HEK293 (cell line): Measurements from ENCODE around the gene RNF111.

Experiments
- CTCF ChIP-seq: fragments of 450-650 bp; formaldehyde crosslinking; IDR thresholded peaks from 2 replicates; pipeline ENCODE4 v1.5.1; 2016; ENCODE audit warnings: missing biosample characterization, missing genetic modification characterization
- MEIS1 ChIP-seq: sonication (generic); formaldehyde crosslinking; IDR thresholded peaks from 2 replicates; pipeline ENCODE4 v1.8.1; 2022; ENCODE audit warnings: missing genetic modification reagents, mild to moderate bottlenecking, borderline replicate concordance
- OSR2 ChIP-seq: fragments of 450-650 bp; formaldehyde crosslinking; IDR thresholded peaks from 2 replicates; pipeline ENCODE4 v1.5.1; 2016; ENCODE audit warnings: missing biosample characterization, missing genetic modification characterization
- SETDB1 ChIP-seq: IDR thresholded peaks from one replicate; pipeline ENCODE4 v1.6.1; 2017; ENCODE audit warnings: mild to moderate bottlenecking, low read length, moderate library complexity, mixed read lengths; ENCODE audit not compliant: insufficient read length
- TCF7L2 ChIP-seq: IDR thresholded peaks from 2 replicates; pipeline ENCODE4 v1.6.1; 2011; ENCODE audit warnings: low read depth, mild to moderate bottlenecking, inconsistent platforms, low read length, moderate library complexity, borderline replicate concordance
- YY2 ChIP-seq: fragments of 450-650 bp; formaldehyde crosslinking; IDR thresholded peaks from 2 replicates; pipeline ENCODE4 v1.5.1; 2016; ENCODE audit warnings: missing biosample characterization, missing genetic modification characterization
- ZBTB48 ChIP-seq: fragments of 450-650 bp; formaldehyde crosslinking; IDR thresholded peaks from 2 replicates; pipeline ENCODE4 v1.5.1; 2016; ENCODE audit warnings: missing biosample characterization, missing genetic modification characterization
- ZEB2 ChIP-seq: fragments of 450-650 bp; formaldehyde crosslinking; IDR thresholded peaks from 2 replicates; pipeline ENCODE4 v1.5.1; 2016; ENCODE audit warnings: missing biosample characterization, missing genetic modification characterization
- ZNF174 ChIP-seq: fragments of 450-650 bp; formaldehyde crosslinking; IDR thresholded peaks from 2 replicates; pipeline ENCODE4 v1.5.0; 2017; ENCODE audit warnings: missing biosample characterization, mild to moderate bottlenecking, missing genetic modification characterization
- ZNF239 ChIP-seq: fragments of 450-650 bp; formaldehyde crosslinking; IDR thresholded peaks from 2 replicates; pipeline ENCODE4 v1.5.1; 2016; ENCODE audit warnings: missing biosample characterization, missing genetic modification characterization
- ZNF274 ChIP-seq, 2 experiments: fragments of 200-500 bp in 1 of 2; fragments of 450-650 bp in 1 of 2; sonication (Bioruptor generic) in 1 of 2; formaldehyde crosslinking in 1 of 2; IDR thresholded peaks; 2 replicates each; pipeline versions ENCODE4 v1.5.1 to v1.6.1; 2014 to 2016; ENCODE audit warnings: borderline replicate concordance in 1 of 2, inconsistent platforms in 1 of 2, low read length in 1 of 2, missing biosample characterization in 1 of 2, missing genetic modification characterization in 1 of 2
- ZNF335 ChIP-seq: fragments of 450-650 bp; formaldehyde crosslinking; conservative IDR thresholded peaks from 2 replicates; pipeline ENCODE4 v1.5.1; 2016; ENCODE audit warnings: missing biosample characterization, missing genetic modification characterization
- ZNF423 ChIP-seq: fragments of 450-650 bp; formaldehyde crosslinking; IDR thresholded peaks from 2 replicates; pipeline ENCODE4 v1.5.1; 2016; ENCODE audit warnings: missing biosample characterization, missing genetic modification characterization
- ZNF558 ChIP-seq: fragments of 450-650 bp; formaldehyde crosslinking; IDR thresholded peaks from 2 replicates; pipeline ENCODE4 v1.5.1; 2016; ENCODE audit warnings: missing biosample characterization, missing genetic modification characterization

GRCh38 chr15:59013246-59013873 is 25.9 kb downstream of the RNF111 start:
- TF ChIP-seq ZEB2 (tag by site-specific recombination): no peak
- TF ChIP-seq ZNF174: no peak
- no peak for TF ChIP-seq CTCF (tag by site-specific recombination)
- TF ChIP-seq ZNF335 (tag by site-specific recombination): no peak
- TF ChIP-seq TCF7L2: no peak
- no peak for TF ChIP-seq ZNF558 (tag by site-specific recombination)
- no peak for TF ChIP-seq YY2 (tag by site-specific recombination)
- TF ChIP-seq OSR2 (tag by site-specific recombination): no peak
- no peak for TF ChIP-seq ZBTB48 (tag by site-specific recombination)
- no peak for TF ChIP-seq ZNF239 (tag by site-specific recombination)
- no peak for TF ChIP-seq MEIS1 (CRISPR knock-in tag)
- no peak for TF ChIP-seq SETDB1
- no peak for TF ChIP-seq ZNF423 (tag by site-specific recombination)
- no peak for TF ChIP-seq ZNF274 (IDR thresholded peaks at IDR 0.05; ENCODE audit: low read length)
- TF ChIP-seq ZNF274 (tag by site-specific recombination; IDR thresholded peaks at IDR 0.05; ENCODE audit: borderline replicate concordance): no peak
